Endodermal cell (in vitro differentiated cells): ENCODE measurements around the gene MOV10L1. TPM values are rescaled to one million over a fixed set of nuclear protein-coding genes. Genes with fewer than 3 reads are reported as not detected.

ENCODE experiments used
- DNase-seq: peaks from one replicate; pipeline ENCODE4 v3.0.0-alpha.2; 2017
- H3K27ac ChIP-seq: 2 replicates; pipeline ENCODE4 v1.5.1; 2013; ENCODE audit warnings: mild to moderate bottlenecking, low read depth, low read length, moderate library complexity
- H3K27me3 ChIP-seq: 2 replicates; pipeline ENCODE4 v1.6.1; 2013; ENCODE audit warnings: mild to moderate bottlenecking, low read length, moderate library complexity; ENCODE audit not compliant: insufficient read depth, control insufficient read depth, poor library complexity, severe bottlenecking
- H3K36me3 ChIP-seq: 2 replicates; pipeline ENCODE4 v1.7.0; 2013; ENCODE audit warnings: mild to moderate bottlenecking, low read length, moderate library complexity; ENCODE audit not compliant: control insufficient read depth, insufficient read depth
- H3K4me1 ChIP-seq: one replicate; pipeline ENCODE4 v1.7.0; 2013; ENCODE audit warnings: low read length; ENCODE audit not compliant: control insufficient read depth, insufficient read depth
- H3K4me3 ChIP-seq: 2 replicates; pipeline ENCODE4 v1.5.1; 2013; ENCODE audit warnings: mild to moderate bottlenecking, low read length, moderate library complexity
- H3K9ac ChIP-seq: 2 replicates; pipeline ENCODE4 v1.6.1; 2013; ENCODE audit warnings: mild to moderate bottlenecking, low read length, moderate library complexity; ENCODE audit not compliant: poor library complexity, severe bottlenecking; ENCODE audit errors: extremely low read depth
- H3K9me3 ChIP-seq: 2 replicates; pipeline ENCODE4 v1.6.1; 2013; ENCODE audit warnings: mild to moderate bottlenecking, low read length, moderate library complexity; ENCODE audit not compliant: control insufficient read depth
- H3K27ac Mint-ChIP-seq: 2 replicates; pipeline ENCODE4 v1.8.0; 2020; ENCODE audit warnings: mixed read lengths
- H3K27me3 Mint-ChIP-seq: 2 replicates; pipeline ENCODE4 v1.8.0; 2021; ENCODE audit warnings: mild to moderate bottlenecking, mixed read lengths; ENCODE audit not compliant: insufficient read depth
- H3K36me3 Mint-ChIP-seq: 2 replicates; pipeline ENCODE4 v1.8.0; 2020; ENCODE audit warnings: low read depth, mixed read lengths
- H3K4me1 Mint-ChIP-seq: 2 replicates; pipeline ENCODE4 v1.8.0; 2020; ENCODE audit warnings: mixed read lengths
- H3K4me3 Mint-ChIP-seq: 2 replicates; pipeline ENCODE4 v1.8.0; 2020; ENCODE audit warnings: mild to moderate bottlenecking, moderate library complexity, mixed read lengths
- H3K9me3 Mint-ChIP-seq: 2 replicates; pipeline ENCODE4 v1.8.0; 2020; ENCODE audit warnings: mild to moderate bottlenecking, mixed read lengths
- WGBS, 2 experiments: methylation state at CpG; one replicate each; pipeline versions ENCODE4 v1.1.5 to v1.1.7; 2013; ENCODE audit warnings: missing lambda C conversion rate in 2 of 2, mixed read lengths in 1 of 2; ENCODE audit not compliant: insufficient coverage in 1 of 2, insufficient read length in 1 of 2; 5-methylcytosine and 5-hydroxymethylcytosine counted together
- total RNA-seq, 2 donors: library from RNA; stranded (reverse); fragmentation: NEBNext Ultra II Directional in 1 of 2; extraction: Animal tissue kit (Norgen Biotek cat#: 25700) in 1 of 2; gene quantifications; 2 replicates in 1 of 2; 3 replicates in 1 of 2; pipeline ENCODE4 v1.2.1, GENCODE V29; 2021
- TF ChIP-seq, protein P1 (sequence below): fragments of 200-600 bp; sonication (generic); conservative IDR thresholded peaks from 2 replicates; pipeline ENCODE4 v1.5.0; 2021; ENCODE audit warnings: antibody characterized with exemption, mild to moderate bottlenecking

Gene MOV10L1
- total RNA-seq, 2 donors from 2014 or later = 0.31 TPM; not detected in 1

DNA sequence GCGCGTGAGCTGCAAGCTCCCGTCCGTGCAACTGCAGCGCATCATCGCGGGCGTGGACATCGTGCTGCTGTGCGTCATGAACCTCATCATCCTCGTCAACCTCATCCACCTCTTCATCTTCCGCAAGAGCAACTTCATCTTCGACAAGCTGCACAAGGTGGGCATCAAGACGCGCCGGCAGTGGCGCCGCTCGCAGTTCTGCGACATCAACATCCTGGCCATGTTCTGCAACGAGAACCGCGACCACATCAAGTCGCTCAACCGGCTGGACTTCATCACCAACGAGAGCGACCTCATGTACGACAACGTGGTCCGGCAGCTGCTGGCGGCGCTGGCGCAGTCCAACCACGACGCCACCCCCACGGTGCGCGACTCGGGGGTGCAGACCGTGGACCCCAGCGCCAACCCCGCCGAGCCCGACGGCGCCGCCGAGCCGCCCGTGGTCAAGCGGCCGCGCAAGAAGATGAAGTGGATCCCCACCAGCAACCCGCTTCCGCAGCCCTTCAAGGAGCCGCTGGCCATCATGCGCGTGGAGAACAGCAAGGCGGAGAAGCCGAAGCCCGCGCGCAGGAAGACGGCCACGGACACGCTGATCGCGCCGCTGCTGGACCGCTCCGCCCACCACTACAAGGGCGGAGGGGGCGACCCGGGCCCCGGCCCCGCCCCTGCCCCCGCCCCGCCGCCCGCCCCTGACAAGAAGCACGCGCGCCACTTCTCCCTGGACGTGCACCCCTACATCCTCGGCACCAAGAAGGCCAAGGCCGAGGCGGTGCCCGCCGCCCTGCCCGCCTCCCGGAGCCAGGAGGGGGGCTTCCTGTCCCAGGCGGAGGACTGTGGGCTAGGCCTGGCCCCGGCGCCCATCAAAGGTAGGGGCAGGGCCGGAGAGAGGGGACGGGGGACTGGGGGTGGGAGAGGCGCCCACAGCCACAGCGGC is 88.0 kb downstream of the MOV10L1 start:
- Mint-ChIP-seq H3K27me3 (no peaks in the 10 kb centered on the region), H3K4me3 (no peak overlapping the region), H3K4me1 (no peaks in the 10 kb centered on the region), H3K27ac (no peak overlapping the region), H3K36me3 (peaks cover 11% of the 10 kb centered on the region), H3K9me3 (no peaks in the 10 kb centered on the region)
- WGBS, 2 experiments = 95 to 96% methylated on average over 59 to 98 of the region's 98 CpGs
- Histone ChIP-seq H3K27ac (no peak overlapping the region), H3K36me3 (no peaks in the 10 kb centered on the region), H3K27me3 (no peaks in the 10 kb centered on the region), H3K9me3 (no peaks in the 10 kb centered on the region), H3K4me3 (no peak overlapping the region), H3K9ac (no peak overlapping the region), H3K4me1 (no peaks in the 10 kb centered on the region)
- TF ChIP-seq, protein P1, sequence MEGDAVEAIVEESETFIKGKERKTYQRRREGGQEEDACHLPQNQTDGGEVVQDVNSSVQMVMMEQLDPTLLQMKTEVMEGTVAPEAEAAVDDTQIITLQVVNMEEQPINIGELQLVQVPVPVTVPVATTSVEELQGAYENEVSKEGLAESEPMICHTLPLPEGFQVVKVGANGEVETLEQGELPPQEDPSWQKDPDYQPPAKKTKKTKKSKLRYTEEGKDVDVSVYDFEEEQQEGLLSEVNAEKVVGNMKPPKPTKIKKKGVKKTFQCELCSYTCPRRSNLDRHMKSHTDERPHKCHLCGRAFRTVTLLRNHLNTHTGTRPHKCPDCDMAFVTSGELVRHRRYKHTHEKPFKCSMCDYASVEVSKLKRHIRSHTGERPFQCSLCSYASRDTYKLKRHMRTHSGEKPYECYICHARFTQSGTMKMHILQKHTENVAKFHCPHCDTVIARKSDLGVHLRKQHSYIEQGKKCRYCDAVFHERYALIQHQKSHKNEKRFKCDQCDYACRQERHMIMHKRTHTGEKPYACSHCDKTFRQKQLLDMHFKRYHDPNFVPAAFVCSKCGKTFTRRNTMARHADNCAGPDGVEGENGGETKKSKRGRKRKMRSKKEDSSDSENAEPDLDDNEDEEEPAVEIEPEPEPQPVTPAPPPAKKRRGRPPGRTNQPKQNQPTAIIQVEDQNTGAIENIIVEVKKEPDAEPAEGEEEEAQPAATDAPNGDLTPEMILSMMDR = no peak
- no peak for DNase-seq

DNA sequence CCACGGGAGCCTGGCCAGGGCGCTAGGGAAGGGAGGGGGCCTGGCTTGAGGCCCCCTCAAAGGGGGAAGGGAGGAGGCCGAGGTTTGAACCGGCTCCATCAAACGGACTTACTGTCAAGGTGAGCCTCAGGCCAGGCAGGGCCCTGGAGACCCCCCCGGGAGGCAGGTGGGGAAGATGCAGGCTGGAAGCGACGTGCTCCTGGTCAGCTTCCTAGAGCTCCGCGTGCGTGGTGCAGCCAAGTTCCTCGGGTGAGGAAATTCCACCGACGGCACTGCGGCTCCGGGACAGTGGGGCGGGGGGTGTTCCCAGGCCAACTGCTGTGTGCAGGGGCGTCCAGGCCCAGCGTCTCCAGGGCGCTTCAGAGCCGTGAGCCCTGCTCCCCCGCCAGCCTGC is 88.7 kb downstream of the MOV10L1 start:
- H3K36me3 ChIP-seq = no peaks in the 10 kb centered on the region
- Mint-ChIP-seq H3K4me3 (no peak overlapping the region), H3K9me3 (no peaks in the 10 kb centered on the region), H3K4me1 (no peaks in the 10 kb centered on the region), H3K36me3 (peaks cover 11% of the 10 kb centered on the region), H3K27ac (no peak overlapping the region), H3K27me3 (no peaks in the 10 kb centered on the region)
- WGBS, 2 experiments = 92 to 94% methylated on average over 15 to 22 of the region's 22 CpGs
- H3K9ac ChIP-seq = no peak overlapping the region
- no peak for DNase-seq
- no peaks in the 10 kb centered on the region for H3K27me3 ChIP-seq
- TF ChIP-seq, protein P1 = no peak
- H3K9me3 ChIP-seq = no peaks in the 10 kb centered on the region
- H3K4me1 ChIP-seq = no peaks in the 10 kb centered on the region
- no peak overlapping the region for H3K4me3 ChIP-seq
- H3K27ac ChIP-seq = no peak overlapping the region

DNA sequence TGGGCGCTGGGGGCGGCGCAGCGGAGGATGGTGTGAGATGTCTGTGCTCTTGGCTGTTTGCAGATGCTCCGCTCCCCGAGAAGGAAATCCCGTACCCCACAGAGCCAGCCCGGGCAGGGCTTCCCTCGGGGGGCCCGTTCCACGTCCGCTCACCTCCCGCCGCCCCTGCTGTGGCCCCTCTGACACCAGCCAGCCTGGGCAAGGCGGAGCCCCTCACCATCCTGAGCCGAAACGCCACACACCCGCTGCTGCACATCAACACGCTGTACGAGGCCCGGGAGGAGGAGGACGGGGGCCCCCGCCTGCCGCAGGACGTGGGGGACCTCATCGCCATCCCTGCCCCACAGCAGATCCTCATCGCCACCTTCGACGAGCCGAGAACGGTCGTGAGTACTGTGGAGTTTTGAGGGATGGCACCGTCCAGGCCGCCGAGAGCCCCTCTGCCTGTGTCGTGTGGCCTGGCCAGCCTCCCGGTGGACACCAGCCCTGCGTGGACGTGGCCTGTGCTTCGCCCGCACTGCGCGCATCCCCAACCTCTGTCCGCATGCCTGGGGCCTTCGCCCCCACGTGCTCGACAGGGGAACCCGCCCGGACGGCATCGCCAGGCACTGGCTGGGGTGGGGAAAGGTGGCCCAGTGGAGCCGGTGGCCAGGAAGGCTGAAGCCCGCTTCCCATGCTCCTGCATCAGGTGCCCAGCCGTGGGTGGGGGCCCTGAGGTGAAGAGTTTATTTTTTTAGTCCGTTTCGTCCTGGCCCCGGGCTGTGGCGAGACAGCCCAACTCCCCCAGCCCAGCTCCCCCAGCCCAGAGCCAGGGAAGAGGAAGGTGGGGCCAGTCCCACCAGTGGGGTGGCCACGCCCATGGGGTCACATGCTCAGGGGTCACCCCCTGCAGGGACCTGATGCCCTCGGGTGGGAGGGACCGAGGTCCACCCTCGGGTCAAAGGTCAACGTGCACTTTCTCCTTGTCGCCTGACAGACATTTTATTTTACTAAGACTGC is 89.4 kb downstream of the MOV10L1 start:
- Mint-ChIP-seq H3K27me3 (no peaks in the 10 kb centered on the region), H3K27ac (no peak overlapping the region), H3K9me3 (no peaks in the 10 kb centered on the region), H3K4me1 (no peaks in the 10 kb centered on the region), H3K4me3 (no peak overlapping the region), H3K36me3 (peaks cover 11% of the 10 kb centered on the region)
- TF ChIP-seq, protein P1 = no peak
- Histone ChIP-seq H3K9me3 (no peaks in the 10 kb centered on the region), H3K36me3 (no peaks in the 10 kb centered on the region), H3K4me3 (no peak overlapping the region), H3K27me3 (no peaks in the 10 kb centered on the region), H3K27ac (no peak overlapping the region), H3K9ac (no peak overlapping the region), H3K4me1 (no peaks in the 10 kb centered on the region)
- WGBS, 2 experiments = 92% methylated on average over 48 to 64 of the region's 64 CpGs
- no peak for DNase-seq
